ENCODE measurements around the gene TMEM266.

The TMEM266 gene

GRCh38 chr15:76195506-76196268 is 135.9 kb downstream of the TMEM266 start:
- Histone ChIP-seq H3K9ac (ENCODE audit: low read length) (peak overlapping the region; percentile 16), H3K4me3 (ENCODE audit: low read length) (no peak overlapping the region), H3K36me3 (ENCODE audit: control insufficient read depth, insufficient read depth, low read length) (no peaks in the 10 kb centered on the region), H3K9me3 (ENCODE audit: control insufficient read depth, low read length) (no peaks in the 10 kb centered on the region), H3K4me1 (ENCODE audit: control insufficient read depth, insufficient read depth, low read length) (peaks cover 88% of the 10 kb centered on the region), H3K27me3 (ENCODE audit: control insufficient read depth, insufficient read depth, low read length) (peaks cover 5% of the 10 kb centered on the region)

GRCh38 chr15:76196269-76197231 is 136.8 kb downstream of the TMEM266 start:
- Histone ChIP-seq H3K36me3 (ENCODE audit: control insufficient read depth, insufficient read depth, low read length) (no peaks in the 10 kb centered on the region), H3K9me3 (ENCODE audit: control insufficient read depth, low read length) (no peaks in the 10 kb centered on the region), H3K4me3 (ENCODE audit: low read length) (no peak overlapping the region), H3K4me1 (ENCODE audit: control insufficient read depth, insufficient read depth, low read length) (peaks cover 83% of the 10 kb centered on the region), H3K9ac (ENCODE audit: low read length) (peak overlapping the region; percentile 46), H3K27me3 (ENCODE audit: control insufficient read depth, insufficient read depth, low read length) (peaks cover under 1% of the 10 kb centered on the region)

DNA sequence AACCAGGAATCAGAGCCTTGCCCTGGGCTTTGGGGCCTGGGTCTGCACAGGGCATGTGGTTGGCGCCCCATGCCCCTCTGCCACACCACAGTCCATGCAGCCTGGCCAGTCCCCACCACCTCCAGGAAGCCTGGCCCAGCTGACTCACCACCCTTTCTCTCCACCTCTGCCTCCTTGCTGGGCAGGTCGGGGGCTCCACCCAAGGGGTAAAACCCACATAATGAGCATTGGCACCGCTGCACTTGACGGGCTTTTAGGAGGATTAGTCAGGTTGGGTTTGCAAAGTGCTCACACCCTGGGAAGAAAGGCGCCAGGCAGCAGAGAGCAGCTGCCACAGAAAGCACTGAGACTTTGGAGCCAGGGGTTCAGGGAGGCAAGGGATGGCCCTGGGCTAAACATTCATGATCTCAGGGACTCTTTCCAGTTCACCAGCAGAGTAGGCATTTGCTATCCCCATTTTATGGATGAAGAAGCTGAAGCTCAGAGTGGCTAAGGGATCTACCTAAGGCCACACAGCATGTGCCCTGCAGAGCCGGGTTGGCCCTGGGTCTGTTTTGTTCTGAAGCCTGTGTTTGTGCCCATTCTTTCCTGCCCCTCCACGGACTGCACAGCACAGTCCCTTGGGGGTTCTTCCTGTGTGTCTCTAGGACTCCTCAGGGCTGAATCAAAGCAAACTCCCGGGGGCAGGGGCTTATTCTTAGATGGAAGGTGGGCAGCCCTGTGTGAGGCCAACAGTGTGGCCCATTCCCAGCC is 138.1 kb downstream of the TMEM266 start:
- Histone ChIP-seq H3K27me3 (ENCODE audit: control insufficient read depth, insufficient read depth, low read length) (no peaks in the 10 kb centered on the region), H3K9ac (ENCODE audit: low read length) (peak overlapping the region; percentile 46), H3K36me3 (ENCODE audit: control insufficient read depth, insufficient read depth, low read length) (no peaks in the 10 kb centered on the region), H3K9me3 (ENCODE audit: control insufficient read depth, low read length) (no peaks in the 10 kb centered on the region), H3K4me3 (ENCODE audit: low read length) (no peak overlapping the region), H3K4me1 (ENCODE audit: control insufficient read depth, insufficient read depth, low read length) (peaks cover 72% of the 10 kb centered on the region)

DNA sequence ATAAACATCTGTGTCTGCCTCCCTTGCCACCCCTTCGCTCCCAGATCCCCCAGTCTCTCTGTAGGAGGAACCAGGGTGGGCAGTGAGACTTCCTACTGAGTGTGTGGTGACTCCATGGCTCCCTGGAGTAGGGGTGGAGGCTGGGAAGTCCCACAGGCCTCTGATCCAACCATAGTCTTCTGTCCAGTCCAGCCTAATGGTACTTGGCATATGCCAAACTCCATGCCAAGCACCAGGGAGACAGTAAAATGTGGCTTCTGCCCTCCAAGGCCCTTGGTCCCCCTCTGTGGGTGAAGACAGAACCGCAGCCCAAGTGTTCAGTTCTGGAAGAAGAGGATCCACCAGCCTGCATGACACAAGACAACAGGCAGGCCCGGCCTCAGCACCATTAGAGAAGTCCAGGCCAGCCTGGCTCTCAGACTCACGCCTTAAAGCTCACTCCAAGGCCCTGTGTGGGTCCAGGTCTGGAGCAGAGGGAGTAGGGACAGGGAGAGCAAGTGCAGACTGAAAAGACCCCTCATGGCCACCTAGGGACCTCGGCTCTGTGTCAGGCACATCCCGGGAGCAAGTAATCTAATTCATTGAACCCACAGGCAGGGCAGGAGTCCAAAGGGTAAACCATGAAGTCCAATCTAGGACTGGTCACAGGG is 138.8 kb downstream of the TMEM266 start:
- Histone ChIP-seq H3K36me3 (ENCODE audit: control insufficient read depth, insufficient read depth, low read length) (no peaks in the 10 kb centered on the region), H3K4me1 (ENCODE audit: control insufficient read depth, insufficient read depth, low read length) (peaks cover 68% of the 10 kb centered on the region), H3K9me3 (ENCODE audit: control insufficient read depth, low read length) (no peaks in the 10 kb centered on the region), H3K9ac (ENCODE audit: low read length) (peak overlapping the region; percentile 43), H3K4me3 (ENCODE audit: low read length) (no peak overlapping the region), H3K27me3 (ENCODE audit: control insufficient read depth, insufficient read depth, low read length) (no peaks in the 10 kb centered on the region)

DNA sequence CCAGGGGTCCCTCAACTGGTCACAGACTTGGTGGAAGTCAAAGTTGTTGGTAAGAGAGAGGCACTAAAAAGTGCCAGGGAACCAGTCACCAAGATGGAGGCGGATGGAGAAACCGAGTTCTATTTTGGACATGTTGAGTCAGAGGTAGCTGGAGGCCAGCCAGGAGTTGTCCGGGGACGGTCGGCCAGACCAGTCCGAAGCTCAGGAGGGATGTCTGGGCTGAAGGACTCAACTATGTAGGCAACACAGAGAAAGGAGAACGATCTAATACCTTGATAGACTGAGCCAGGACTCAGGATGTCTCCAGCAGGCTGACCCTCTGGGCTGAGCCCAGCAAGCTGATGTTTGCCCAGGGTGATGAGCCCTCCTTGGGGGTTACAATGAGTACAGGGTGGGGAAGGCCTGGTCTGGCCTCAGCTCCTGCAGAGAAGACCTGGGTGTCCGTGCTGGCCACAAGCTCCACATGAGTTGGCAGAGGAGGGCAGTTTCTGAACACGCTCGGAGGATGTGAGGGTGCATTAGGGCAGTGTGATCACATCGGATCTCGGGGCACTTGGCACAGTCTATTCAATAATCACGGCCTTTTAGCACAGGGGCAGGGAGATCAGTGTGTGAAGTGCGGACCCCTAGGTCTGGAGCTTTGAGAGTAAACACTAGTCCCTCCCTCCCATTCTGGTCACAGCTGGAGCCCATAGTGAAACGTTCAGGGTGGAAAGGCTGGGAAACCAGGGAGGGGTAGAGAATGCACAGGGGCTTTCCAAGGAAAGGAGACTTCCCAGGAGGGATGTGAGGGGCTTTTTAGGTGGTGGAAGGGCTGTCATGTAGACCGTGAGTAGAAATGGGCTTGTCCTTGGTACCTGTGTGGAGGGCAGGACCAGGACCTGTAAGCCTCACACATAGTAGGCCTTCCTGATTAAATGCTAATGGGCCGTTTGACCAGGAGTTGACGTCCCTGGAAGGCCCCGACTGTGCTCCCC is 139.6 kb downstream of the TMEM266 start:
- H3K9me3 ChIP-seq (ENCODE audit: control insufficient read depth, low read length): no peaks in the 10 kb centered on the region
- no peaks in the 10 kb centered on the region for H3K27me3 ChIP-seq (ENCODE audit: control insufficient read depth, insufficient read depth, low read length)
- no peak overlapping the region for H3K4me3 ChIP-seq (ENCODE audit: low read length)
- H3K4me1 ChIP-seq (ENCODE audit: control insufficient read depth, insufficient read depth, low read length): peaks cover 59% of the 10 kb centered on the region
- H3K36me3 ChIP-seq (ENCODE audit: control insufficient read depth, insufficient read depth, low read length): no peaks in the 10 kb centered on the region
- no peak overlapping the region for H3K9ac ChIP-seq (ENCODE audit: low read length)

- Histone ChIP-seq H3K9ac (ENCODE audit: low read length) (no peak overlapping the region), H3K27me3 (ENCODE audit: control insufficient read depth, insufficient read depth, low read length) (no peaks in the 10 kb centered on the region)
These were observed 140.3 kb downstream of the TMEM266 start for GRCh38 chr15:76200083-76200465.

GRCh38 chr15:76200641-76201105 is 140.9 kb downstream of the TMEM266 start:
- H3K36me3 ChIP-seq (ENCODE audit: control insufficient read depth, insufficient read depth, low read length): no peaks in the 10 kb centered on the region
- no peak overlapping the region for H3K4me3 ChIP-seq (ENCODE audit: low read length)
- no peaks in the 10 kb centered on the region for H3K27me3 ChIP-seq (ENCODE audit: control insufficient read depth, insufficient read depth, low read length)
- H3K9ac ChIP-seq (ENCODE audit: low read length): no peak overlapping the region
- H3K9me3 ChIP-seq (ENCODE audit: control insufficient read depth, low read length): no peaks in the 10 kb centered on the region
- H3K4me1 ChIP-seq (ENCODE audit: control insufficient read depth, insufficient read depth, low read length): peaks cover 47% of the 10 kb centered on the region

More at GRCh38 chr15:76200083-76200465, 140.3 kb downstream of the TMEM266 start:
- Histone ChIP-seq H3K4me1 (ENCODE audit: control insufficient read depth, insufficient read depth, low read length) (peaks cover 53% of the 10 kb centered on the region), H3K36me3 (ENCODE audit: control insufficient read depth, insufficient read depth, low read length) (no peaks in the 10 kb centered on the region), H3K4me3 (ENCODE audit: low read length) (no peak overlapping the region), H3K9me3 (ENCODE audit: control insufficient read depth, low read length) (no peaks in the 10 kb centered on the region)

DNA sequence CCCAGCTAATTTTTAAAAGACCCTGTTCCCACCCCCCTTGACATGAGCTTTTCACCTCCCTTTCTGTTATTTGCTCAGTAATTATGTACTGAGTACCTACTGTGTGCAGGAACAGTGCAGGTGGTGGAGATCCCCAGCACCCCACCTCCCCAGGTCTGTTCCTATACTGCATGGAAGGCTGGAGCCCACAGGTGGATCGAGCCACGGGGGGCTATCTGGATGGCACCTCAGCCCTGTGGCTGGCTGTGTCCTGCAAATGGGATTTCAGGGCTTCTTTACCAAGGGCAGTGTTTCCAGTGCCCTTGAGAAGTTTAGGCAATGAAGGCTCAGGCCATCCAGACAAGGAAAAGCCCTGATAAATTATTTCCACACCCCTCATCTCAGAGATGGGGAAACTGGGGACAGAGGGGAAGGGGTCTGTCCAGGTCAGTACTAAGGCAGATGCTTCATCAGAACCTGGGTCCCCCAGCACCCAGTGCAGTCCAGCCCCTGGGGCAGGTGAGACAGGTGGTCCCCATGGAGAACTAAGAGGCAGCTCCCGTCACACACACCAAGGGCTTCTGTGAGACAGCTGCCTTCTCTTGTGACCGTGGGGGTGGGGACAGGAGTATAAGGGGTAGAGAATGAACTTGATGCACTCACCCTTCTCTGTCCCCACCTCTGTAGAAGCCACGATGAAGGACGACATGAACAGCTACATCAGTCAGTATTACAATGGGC is 141.9 kb downstream of the TMEM266 start:
- Histone ChIP-seq H3K4me3 (ENCODE audit: low read length) (no peak overlapping the region), H3K27me3 (ENCODE audit: control insufficient read depth, insufficient read depth, low read length) (no peaks in the 10 kb centered on the region), H3K4me1 (ENCODE audit: control insufficient read depth, insufficient read depth, low read length) (peaks cover 41% of the 10 kb centered on the region)

DNA sequence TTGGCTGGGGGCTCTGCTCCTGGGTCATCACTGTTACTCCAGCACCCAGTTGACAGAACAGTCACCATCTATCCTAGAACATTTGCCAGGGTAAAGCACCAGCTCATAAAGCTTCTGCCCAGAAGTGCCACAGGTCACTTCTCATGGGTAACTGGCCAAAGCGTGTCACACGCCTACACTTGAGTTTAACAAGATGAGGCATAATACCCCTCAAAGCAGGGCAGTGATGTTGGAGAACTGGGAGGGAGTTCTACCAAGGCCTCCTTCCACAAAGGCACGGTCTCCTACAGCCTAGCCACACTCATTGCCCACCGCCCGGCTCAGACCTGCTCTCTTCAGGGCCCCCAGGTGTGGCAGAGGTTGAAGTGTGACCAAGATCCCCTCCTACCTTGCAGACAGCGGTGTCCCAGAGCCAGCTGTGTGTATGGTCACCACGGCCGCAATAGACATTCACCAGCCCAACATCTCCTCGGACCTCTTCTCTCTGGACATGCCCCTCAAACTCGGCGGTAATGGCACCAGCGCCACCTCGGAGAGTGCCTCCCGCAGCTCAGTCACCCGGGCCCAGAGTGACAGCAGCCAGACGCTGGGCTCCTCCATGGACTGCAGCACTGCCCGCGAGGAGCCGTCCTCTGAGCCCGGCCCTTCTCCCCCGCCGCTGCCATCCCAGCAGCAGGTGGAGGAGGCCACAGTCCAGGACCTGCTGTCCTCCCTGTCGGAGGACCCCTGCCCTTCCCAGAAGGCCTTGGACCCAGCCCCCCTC is 143.7 kb downstream of the TMEM266 start:
- H3K4me1 ChIP-seq (ENCODE audit: control insufficient read depth, insufficient read depth, low read length): peaks cover 22% of the 10 kb centered on the region
- H3K27me3 ChIP-seq (ENCODE audit: control insufficient read depth, insufficient read depth, low read length): no peaks in the 10 kb centered on the region
- no peaks in the 10 kb centered on the region for H3K9me3 ChIP-seq (ENCODE audit: control insufficient read depth, low read length)
- H3K4me3 ChIP-seq (ENCODE audit: low read length): no peak overlapping the region
- no peak overlapping the region for H3K9ac ChIP-seq (ENCODE audit: low read length)
- H3K36me3 ChIP-seq (ENCODE audit: control insufficient read depth, insufficient read depth, low read length): no peaks in the 10 kb centered on the region

More for the DNA sequence above, 141.9 kb downstream of the TMEM266 start:
- H3K9ac ChIP-seq (ENCODE audit: low read length): no peak overlapping the region
- no peaks in the 10 kb centered on the region for H3K9me3 ChIP-seq (ENCODE audit: control insufficient read depth, low read length)
- H3K36me3 ChIP-seq (ENCODE audit: control insufficient read depth, insufficient read depth, low read length): no peaks in the 10 kb centered on the region

All from mucosa of stomach (tissue), 1 donor.